Activated CD4-positive, alpha-beta memory T cell treated with anti-CD3 and anti-CD28 coated beads for 36 hours (primary cell): ENCODE measurements around the gene VSTM4. TPM values are rescaled to one million over a fixed set of nuclear protein-coding genes. Genes with fewer than 3 reads are reported as not detected.
A peak's percentile ranks its signal among the peaks of the same experiment; 100 is the strongest.

ENCODE experiments used
- CTCF ChIA-PET: fragments of 350-600 bp; sonication (Branson Sonifier 250); formaldehyde crosslinking; loops from one replicate; lab custom pipeline; 2021; ENCODE audit warnings: antibody characterized with exemption, inconsistent platforms; lab: Charles Lee
- POLR2A ChIA-PET: fragments of 350-600 bp; sonication (Branson Sonifier 250); formaldehyde crosslinking; loops from one replicate; lab custom pipeline; 2021; ENCODE audit warnings: antibody characterized with exemption; lab: Charles Lee
- DNase-seq: peaks from one replicate; pipeline ENCODE4 v3.0.0-alpha.2; 2020
- H3K27ac Mint-ChIP-seq: one replicate; pipeline ENCODE4 v1.8.0; 2021; ENCODE audit warnings: mixed read lengths
- H3K27me3 Mint-ChIP-seq: one replicate; pipeline ENCODE4 v1.8.0; 2021; ENCODE audit warnings: mixed read lengths
- H3K36me3 Mint-ChIP-seq: one replicate; pipeline ENCODE4 v1.8.0; 2021; ENCODE audit warnings: mixed read lengths
- H3K4me1 Mint-ChIP-seq: one replicate; pipeline ENCODE4 v1.8.0; 2021; ENCODE audit warnings: low read depth, mixed read lengths
- H3K4me3 Mint-ChIP-seq: one replicate; pipeline ENCODE4 v1.8.0; 2021; ENCODE audit warnings: mild to moderate bottlenecking, mixed read lengths
- H3K9me3 Mint-ChIP-seq: one replicate; pipeline ENCODE4 v1.8.0; 2021; ENCODE audit warnings: mixed read lengths
- intact Hi-C: fragments of 100-400 bp; cut with micrococcal nuclease; formaldehyde crosslinking; loops from one replicate; pipeline ENCODE4 v1.15.1; 2023
- total RNA-seq, 2 experiments: library from RNA; stranded (reverse); gene quantifications; one replicate each; pipeline ENCODE4 v1.2.3, GENCODE V29; 2021

Gene VSTM4
- total RNA-seq: under 1 TPM; 0.10 to 0.24 TPM

- peak; percentile 14 for DNase-seq
- no peak within 1 kb of the TSS for H3K27ac Mint-ChIP-seq
- H3K4me3 Mint-ChIP-seq: peak within 1 kb of the TSS; percentile 41
- POLR2A ChIA-PET: no interaction called here
- CTCF ChIA-PET: no interaction called here
- H3K9me3 Mint-ChIP-seq: no peaks in the 10 kb centered on the region
- peaks cover 19% of the 10 kb centered on the region for H3K27me3 Mint-ChIP-seq
- intact Hi-C loops: no loop called here
- peaks cover 2% of the 10 kb centered on the region for H3K4me1 Mint-ChIP-seq
- H3K36me3 Mint-ChIP-seq: no peaks in the 10 kb centered on the region
Measured at GRCh38 chr10:49115015-49115795, at the start of gene VSTM4. Gene VSTM4, minus strand, starts transcription at chr10:49115522. Its CDS starts 37 bp downstream, at chr10:49115485.

DNA sequence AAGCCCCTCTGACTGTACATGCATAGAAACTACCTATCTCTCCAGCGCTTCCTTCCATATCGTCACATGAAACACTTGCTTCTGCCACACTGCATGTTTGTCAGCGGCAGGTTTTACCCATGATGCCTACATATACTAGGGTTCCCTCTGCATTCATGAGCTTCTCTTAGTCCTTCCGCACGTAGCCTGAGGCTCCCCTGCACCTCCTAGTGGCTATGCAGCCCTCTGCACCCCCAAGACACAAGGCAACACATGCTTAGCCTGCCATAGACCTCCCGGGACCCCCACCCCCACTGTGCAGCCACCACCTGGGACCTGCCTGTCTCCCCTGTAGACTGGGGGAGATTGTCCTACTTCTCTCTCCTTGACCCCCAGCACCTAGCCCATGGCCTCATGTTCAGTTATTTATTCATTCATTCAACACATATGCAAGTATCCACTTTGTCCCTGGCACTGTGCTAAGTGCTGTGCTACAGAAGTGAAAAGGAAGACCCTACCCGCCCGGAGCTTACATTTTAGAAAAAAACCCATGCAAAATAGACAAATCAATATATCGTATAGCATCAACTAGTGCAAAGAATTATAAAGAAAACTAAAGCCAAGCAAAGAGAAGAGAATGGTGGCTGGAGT, 49.4 kb upstream of the VSTM4 start:
- H3K4me3 Mint-ChIP-seq: no peak overlapping the region
- intact Hi-C loops: loop anchor here (2.0 to 5.0 kb wide), 4 partner anchors 87 to 506 kb away; no protein-coding TSS in a partner anchor
- ChIA-PET CTCF (interaction anchor here (0.6 to 1.3 kb wide), 11 partner anchors 9 to 507 kb away, joined by 3 to 6 read pairs (median 3); no protein-coding TSS in a partner anchor), POLR2A (interaction anchor here (0.5 kb wide), 1 partner anchor 79 kb away, joined by 4 read pairs; no protein-coding TSS in a partner anchor)
- peaks cover 41% of the 10 kb centered on the region for H3K4me1 Mint-ChIP-seq
- H3K9me3 Mint-ChIP-seq: no peaks in the 10 kb centered on the region
- H3K27ac Mint-ChIP-seq: peak overlapping the region; percentile 14
- peak; percentile 60 for DNase-seq
- peaks cover 6% of the 10 kb centered on the region for H3K27me3 Mint-ChIP-seq
- peaks cover 33% of the 10 kb centered on the region for H3K36me3 Mint-ChIP-seq

DNA sequence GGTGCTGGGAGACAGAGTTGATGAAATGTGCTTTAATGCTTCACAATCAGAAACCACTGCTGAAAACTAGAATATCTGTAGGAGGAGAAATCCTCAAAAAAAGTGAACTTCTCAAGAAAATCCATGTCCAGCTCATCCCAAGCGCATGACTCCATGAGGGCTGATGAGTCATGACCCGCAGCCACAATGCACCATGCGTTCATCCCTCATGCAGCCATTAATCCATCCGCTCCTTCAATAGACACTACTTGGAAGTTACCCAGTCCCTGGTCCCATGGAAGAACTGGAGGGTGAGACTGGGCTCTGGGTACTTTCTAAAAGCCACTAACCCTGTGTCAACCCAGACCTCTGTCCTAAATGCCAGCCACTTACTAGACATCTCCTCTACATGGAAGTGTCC, 48.4 kb upstream of the VSTM4 start:
- DNase-seq: no peak
- POLR2A ChIA-PET: no interaction called here

GRCh38 chr10:49162761-49163310, 47.5 kb upstream of the VSTM4 start:
- intact Hi-C loops: loop anchor here (5.0 kb wide), 2 partner anchors 86 to 354 kb away; no protein-coding TSS in a partner anchor
- Mint-ChIP-seq H3K27me3 (peaks cover 6% of the 10 kb centered on the region), H3K27ac (no peak overlapping the region), H3K4me1 (peaks cover 36% of the 10 kb centered on the region), H3K4me3 (no peak overlapping the region), H3K9me3 (no peaks in the 10 kb centered on the region), H3K36me3 (peaks cover 38% of the 10 kb centered on the region)
- DNase-seq: no peak
- POLR2A ChIA-PET: no interaction called here
- CTCF ChIA-PET: interaction anchor here (1.3 kb wide), 1 partner anchor 12 kb away, joined by 3 read pairs; no protein-coding TSS in a partner anchor

More for the DNA sequence above, 48.4 kb upstream of the VSTM4 start:
- Mint-ChIP-seq H3K27ac (no peak overlapping the region), H3K4me3 (no peak overlapping the region), H3K27me3 (peaks cover 6% of the 10 kb centered on the region), H3K4me1 (peaks cover 41% of the 10 kb centered on the region), H3K36me3 (peaks cover 33% of the 10 kb centered on the region), H3K9me3 (no peaks in the 10 kb centered on the region)
- intact Hi-C loops: loop anchor here (2.0 to 5.0 kb wide), 4 partner anchors 86 to 505 kb away; no protein-coding TSS in a partner anchor
- CTCF ChIA-PET: interaction anchor here (0.9 to 1.3 kb wide), 7 partner anchors 12 to 506 kb away, joined by 3 to 4 read pairs (median 3); no protein-coding TSS in a partner anchor

- H3K9me3 Mint-ChIP-seq: no peaks in the 10 kb centered on the region
- intact Hi-C loops: loop anchor here (5.0 kb wide), 2 partner anchors 85 to 355 kb away; no protein-coding TSS in a partner anchor
- POLR2A ChIA-PET: interaction anchor here (1.3 kb wide), 1 partner anchor 13 kb away, joined by 3 read pairs; no protein-coding TSS in a partner anchor
- H3K27ac Mint-ChIP-seq: no peak overlapping the region
- CTCF ChIA-PET: interaction anchor here (1.1 to 1.3 kb wide), 2 partner anchors 13 to 177 kb away, joined by 3 read pairs; no protein-coding TSS in a partner anchor
- H3K27me3 Mint-ChIP-seq: peaks cover 8% of the 10 kb centered on the region
- DNase-seq: no peak
- H3K36me3 Mint-ChIP-seq: peaks cover 42% of the 10 kb centered on the region
- no peak overlapping the region for H3K4me3 Mint-ChIP-seq
- peaks cover 37% of the 10 kb centered on the region for H3K4me1 Mint-ChIP-seq
Measured at GRCh38 chr10:49162063-49162462, 46.7 kb upstream of the VSTM4 start.

- Mint-ChIP-seq H3K4me3 (no peak overlapping the region), H3K27ac (no peak overlapping the region), H3K36me3 (peaks cover 42% of the 10 kb centered on the region), H3K9me3 (no peaks in the 10 kb centered on the region), H3K27me3 (peaks cover 8% of the 10 kb centered on the region), H3K4me1 (peaks cover 36% of the 10 kb centered on the region)
- CTCF ChIA-PET: interaction anchor here (1.1 to 1.3 kb wide), 2 partner anchors 13 to 177 kb away, joined by 3 read pairs; no protein-coding TSS in a partner anchor
- no peak for DNase-seq
- intact Hi-C loops: loop anchor here (5.0 kb wide), 2 partner anchors 84 to 356 kb away; no protein-coding TSS in a partner anchor
- POLR2A ChIA-PET: interaction anchor here (1.3 kb wide), 1 partner anchor 13 kb away, joined by 3 read pairs; no protein-coding TSS in a partner anchor
Measured at GRCh38 chr10:49161411-49161997, 46.2 kb upstream of the VSTM4 start.

- no peaks in the 10 kb centered on the region for H3K9me3 Mint-ChIP-seq
- peaks cover 29% of the 10 kb centered on the region for H3K4me1 Mint-ChIP-seq
- no peak overlapping the region for H3K27ac Mint-ChIP-seq
- intact Hi-C loops: loop anchor here (5.0 kb wide), 2 partner anchors 84 to 356 kb away; no protein-coding TSS in a partner anchor
- ChIA-PET CTCF (no interaction called here), POLR2A (interaction anchor here (1.3 kb wide), 1 partner anchor 14 kb away, joined by 3 read pairs; no protein-coding TSS in a partner anchor)
- H3K36me3 Mint-ChIP-seq: peaks cover 36% of the 10 kb centered on the region
- H3K27me3 Mint-ChIP-seq: peaks cover 8% of the 10 kb centered on the region
- DNase-seq: no peak
- no peak overlapping the region for H3K4me3 Mint-ChIP-seq
Measured at GRCh38 chr10:49160814-49161213, 45.5 kb upstream of the VSTM4 start.

GRCh38 chr10:49160110-49160509, 44.8 kb upstream of the VSTM4 start:
- H3K4me1 Mint-ChIP-seq: peaks cover 23% of the 10 kb centered on the region
- no peak overlapping the region for H3K27ac Mint-ChIP-seq
- no peak for DNase-seq
- H3K9me3 Mint-ChIP-seq: no peaks in the 10 kb centered on the region
- no peak overlapping the region for H3K4me3 Mint-ChIP-seq
- H3K27me3 Mint-ChIP-seq: peaks cover 8% of the 10 kb centered on the region
- ChIA-PET CTCF (no interaction called here), POLR2A (no interaction called here)
- H3K36me3 Mint-ChIP-seq: peaks cover 35% of the 10 kb centered on the region
- intact Hi-C loops: loop anchor here (5.0 kb wide), 2 partner anchors 83 to 357 kb away; no protein-coding TSS in a partner anchor

GRCh38 chr10:49158915-49159314, 43.6 kb upstream of the VSTM4 start:
- intact Hi-C loops: no loop called here
- Mint-ChIP-seq H3K27me3 (peaks cover 5% of the 10 kb centered on the region), H3K9me3 (no peaks in the 10 kb centered on the region), H3K27ac (no peak overlapping the region), H3K4me3 (no peak overlapping the region), H3K4me1 (peaks cover 11% of the 10 kb centered on the region), H3K36me3 (peaks cover 25% of the 10 kb centered on the region)
- no peak for DNase-seq
- CTCF ChIA-PET: no interaction called here
- POLR2A ChIA-PET: no interaction called here

- peaks cover 25% of the 10 kb centered on the region for H3K36me3 Mint-ChIP-seq
Measured at GRCh38 chr10:49158404-49158803, 43.1 kb upstream of the VSTM4 start.

GRCh38 chr10:49157229-49157628, 41.9 kb upstream of the VSTM4 start:
- peaks cover 11% of the 10 kb centered on the region for H3K4me1 Mint-ChIP-seq
- DNase-seq: no peak
- intact Hi-C loops: no loop called here
- no peaks in the 10 kb centered on the region for H3K9me3 Mint-ChIP-seq
- ChIA-PET CTCF (no interaction called here), POLR2A (no interaction called here)
- no peak overlapping the region for H3K27ac Mint-ChIP-seq
- H3K4me3 Mint-ChIP-seq: no peak overlapping the region
- peaks cover 23% of the 10 kb centered on the region for H3K36me3 Mint-ChIP-seq
- H3K27me3 Mint-ChIP-seq: peaks cover 14% of the 10 kb centered on the region

More at GRCh38 chr10:49158404-49158803, 43.1 kb upstream of the VSTM4 start:
- no peaks in the 10 kb centered on the region for H3K9me3 Mint-ChIP-seq
- H3K4me3 Mint-ChIP-seq: no peak overlapping the region
- peaks cover 8% of the 10 kb centered on the region for H3K27me3 Mint-ChIP-seq
- ChIA-PET CTCF (no interaction called here), POLR2A (no interaction called here)
- no peak overlapping the region for H3K27ac Mint-ChIP-seq
- H3K4me1 Mint-ChIP-seq: peaks cover 11% of the 10 kb centered on the region
- intact Hi-C loops: no loop called here
- no peak for DNase-seq
